Spleen (tissue), 7 donors: ENCODE results near the gene PICALM.

Source experiments
- CTCF ChIP-seq, 11 experiments: fragments of 200-600 bp in 7 of 11; fragments of 450-650 bp in 4 of 11; sonication (generic) in 4 of 11; IDR thresholded peaks in 8 of 11; conservative IDR thresholded peaks in 3 of 11; 1 replicate in 7 of 11; 2 replicates in 4 of 11; pipeline versions ENCODE4 v1.4.0 to v1.8.0; 2016 to 2021; ENCODE audit warnings: antibody characterized with exemption in 11 of 11, inconsistent platforms in 4 of 11, mild to moderate bottlenecking in 1 of 11
- POLR2AphosphoS5 ChIP-seq, 3 donors: sonication (generic); formaldehyde crosslinking; IDR thresholded peaks; one replicate each; pipeline ENCODE4 v1.5.1; 2017; ENCODE audit warnings: antibody characterized with exemption in 3 of 3
- donor health status: DM: no; HTN: no; CAD: no; lungs with moderate emphysema.
- donor health status: DM: no; HTN: no; CAD: no.
- donor health status: DM: no; HTN: no; CAD: no.

GRCh38 chr11:85922367-85922766, 146.5 kb downstream of the PICALM start:
- TF ChIP-seq CTCF (IDR thresholded peaks at IDR 0.05 in 8 of 11, conservative IDR thresholded peaks at IDR 0.05 in 3 of 11) (no peak), POLR2AphosphoS5 (IDR thresholded peaks at IDR 0.05) (no peak)
